RCC 7860 (cell line): Measurements from ENCODE around the gene EXT2.

Experiments
- DNase-seq: peaks from one replicate; pipeline ENCODE4 v3.0.0-alpha.2; 2015; ENCODE audit warnings: low spot score
- FAIRE-seq: peaks from 2 replicates; lab custom pipeline; 2012; peaks lifted over from hg19 to GRCh38; lab: Jason Lieb, UNC

Gene EXT2

GRCh38 chr11:44260081-44260480 is 164.6 kb downstream of the EXT2 start:
- DNase-seq (no peak), FAIRE-seq (no peak)

DNA sequence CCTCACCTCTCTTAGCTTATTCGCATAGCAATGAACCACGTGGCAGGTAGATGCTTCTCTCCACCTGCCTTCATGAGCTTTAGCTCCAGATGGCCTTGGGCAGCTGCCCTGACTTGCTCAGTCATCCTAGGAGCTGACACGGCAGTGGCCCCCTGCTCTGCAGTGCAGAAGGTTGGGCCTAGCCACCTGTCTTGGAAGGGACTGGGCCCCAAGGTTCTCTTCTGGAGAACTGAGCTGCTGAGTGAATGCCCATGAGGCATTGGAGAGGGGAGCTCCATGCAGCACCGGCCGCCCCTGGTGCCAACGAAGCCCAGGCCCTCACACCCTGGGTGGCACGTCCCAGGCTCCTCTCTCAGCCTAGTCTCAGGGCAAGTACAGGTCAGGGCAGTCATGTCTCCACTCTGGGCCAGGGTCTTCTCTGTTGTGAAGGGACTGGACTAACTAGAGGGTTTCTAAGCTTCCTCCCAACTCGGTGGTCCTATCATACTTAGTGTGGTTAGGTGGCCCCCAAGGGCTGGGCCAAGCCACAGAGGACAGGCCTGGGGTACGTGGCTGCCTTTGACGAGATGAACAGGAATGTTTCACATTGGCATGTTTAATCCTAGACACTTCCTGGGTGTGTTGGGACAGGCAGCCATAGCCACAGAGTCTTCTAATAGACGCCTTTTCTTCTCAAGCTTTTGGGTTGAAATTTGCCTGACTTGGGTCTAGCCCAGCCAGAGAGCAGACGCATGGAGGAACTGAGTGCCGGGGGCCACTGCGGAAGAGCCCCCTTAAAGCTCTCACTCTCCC is 166.5 kb downstream of the EXT2 start:
- DNase-seq (no peak), FAIRE-seq (no peak)

DNA sequence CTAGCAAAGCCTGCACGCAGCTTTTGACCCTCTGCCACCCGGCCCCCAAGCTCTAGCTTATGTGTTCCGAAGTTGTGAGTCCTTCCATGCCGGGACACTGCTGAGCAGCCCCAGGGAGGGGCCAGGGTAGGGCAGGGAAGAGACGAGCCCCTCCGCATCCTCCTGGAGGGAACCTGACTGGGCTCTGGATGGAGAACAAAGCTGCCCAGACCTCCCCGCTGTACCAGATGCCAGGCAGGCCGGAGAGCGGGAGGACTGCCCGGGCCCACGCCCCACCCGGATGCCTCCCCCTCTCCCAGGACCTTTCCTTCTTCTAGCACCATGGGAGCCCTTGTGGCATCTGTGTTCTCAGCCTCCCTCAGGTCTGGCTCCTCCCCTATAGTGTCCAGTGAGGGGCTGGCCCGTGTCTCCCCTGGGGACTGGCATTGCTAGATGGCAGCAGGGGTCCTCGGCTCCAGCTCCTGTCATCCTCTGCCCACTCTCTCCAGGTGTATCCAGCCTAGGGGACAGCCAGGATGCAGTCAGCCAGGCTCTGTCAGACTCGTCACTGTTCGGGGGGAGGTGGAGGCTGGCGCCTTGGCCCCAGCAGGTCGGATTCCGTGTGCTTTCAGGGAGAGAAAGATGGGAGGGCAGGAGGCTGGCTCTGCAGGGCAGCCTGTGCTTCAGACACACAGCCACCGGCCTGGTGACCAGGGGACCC is 168.4 kb downstream of the EXT2 start:
- FAIRE-seq, result no peak
- no peak for DNase-seq

GRCh38 chr11:44264438-44264749 is 168.9 kb downstream of the EXT2 start:
- FAIRE-seq (no peak), DNase-seq (no peak)

DNA sequence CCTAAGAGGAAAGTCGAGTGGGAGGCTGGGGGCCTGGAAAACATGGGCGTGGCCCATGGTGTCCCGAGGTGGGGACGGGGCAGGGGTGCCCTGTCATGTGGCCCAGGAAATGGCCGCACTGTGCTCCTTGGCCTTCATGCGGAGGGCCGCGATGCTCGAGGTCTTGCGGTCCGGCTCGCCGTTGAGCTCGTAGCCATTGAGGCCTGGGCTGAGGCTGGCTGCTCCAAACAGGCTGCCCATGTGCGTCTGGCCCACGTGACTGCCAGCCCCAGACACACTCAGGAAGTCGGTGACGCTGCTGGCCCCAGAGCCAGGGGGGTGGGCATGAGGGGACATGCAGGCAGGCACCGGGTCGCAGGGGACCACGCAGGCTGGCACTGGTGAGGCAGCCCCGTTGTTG is 169.3 kb downstream of the EXT2 start:
- FAIRE-seq, result no peak

GRCh38 chr11:44266056-44266780 is 170.7 kb downstream of the EXT2 start:
- FAIRE-seq (no peak), DNase-seq (no peak)

More for the DNA sequence above, 169.3 kb downstream of the EXT2 start:
- no peak for DNase-seq

DNA sequence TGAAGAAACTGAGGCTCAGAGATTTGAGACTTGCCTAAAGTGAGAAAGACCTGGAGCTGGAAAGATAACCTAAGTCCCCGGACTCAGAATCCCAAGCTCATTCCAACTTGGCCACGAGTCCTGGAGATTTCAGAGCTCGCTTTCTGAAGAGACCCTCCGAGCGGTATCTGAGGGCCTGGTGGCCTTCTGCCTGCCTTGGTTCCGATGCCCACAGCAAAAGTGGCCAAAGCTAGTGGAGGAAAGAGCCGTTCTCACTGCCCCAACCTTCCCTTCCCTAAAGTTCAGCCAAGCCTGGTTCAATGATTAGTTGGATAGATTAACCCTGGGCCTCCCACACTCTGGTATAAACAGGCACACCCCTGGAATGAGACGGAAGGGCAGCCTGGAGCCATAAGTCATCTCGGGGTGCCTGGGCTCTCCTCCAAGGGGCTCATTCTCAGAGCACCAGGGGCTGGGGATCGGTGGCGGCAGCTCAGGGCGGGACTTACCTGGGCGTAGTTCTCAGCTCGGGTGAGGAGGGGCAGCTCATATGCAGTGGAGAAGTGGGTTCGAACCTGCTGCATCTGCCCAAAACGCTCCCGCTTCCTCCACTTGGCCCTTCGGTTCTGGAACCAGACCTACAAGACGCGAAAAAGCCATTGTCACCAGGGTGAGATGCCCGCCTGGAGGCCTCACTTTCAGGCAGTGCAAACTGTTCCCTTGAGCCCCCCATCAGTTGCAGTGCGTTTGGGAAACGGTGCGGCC is 171.7 kb downstream of the EXT2 start:
- no peak for DNase-seq
- FAIRE-seq, result no peak

GRCh38 chr11:44267750-44268613 is 172.5 kb downstream of the EXT2 start:
- no peak for FAIRE-seq
- DNase-seq, result no peak

- no peak for FAIRE-seq
- DNase-seq, result no peak
Measured at GRCh38 chr11:44268614-44269080, 173.2 kb downstream of the EXT2 start.

DNA sequence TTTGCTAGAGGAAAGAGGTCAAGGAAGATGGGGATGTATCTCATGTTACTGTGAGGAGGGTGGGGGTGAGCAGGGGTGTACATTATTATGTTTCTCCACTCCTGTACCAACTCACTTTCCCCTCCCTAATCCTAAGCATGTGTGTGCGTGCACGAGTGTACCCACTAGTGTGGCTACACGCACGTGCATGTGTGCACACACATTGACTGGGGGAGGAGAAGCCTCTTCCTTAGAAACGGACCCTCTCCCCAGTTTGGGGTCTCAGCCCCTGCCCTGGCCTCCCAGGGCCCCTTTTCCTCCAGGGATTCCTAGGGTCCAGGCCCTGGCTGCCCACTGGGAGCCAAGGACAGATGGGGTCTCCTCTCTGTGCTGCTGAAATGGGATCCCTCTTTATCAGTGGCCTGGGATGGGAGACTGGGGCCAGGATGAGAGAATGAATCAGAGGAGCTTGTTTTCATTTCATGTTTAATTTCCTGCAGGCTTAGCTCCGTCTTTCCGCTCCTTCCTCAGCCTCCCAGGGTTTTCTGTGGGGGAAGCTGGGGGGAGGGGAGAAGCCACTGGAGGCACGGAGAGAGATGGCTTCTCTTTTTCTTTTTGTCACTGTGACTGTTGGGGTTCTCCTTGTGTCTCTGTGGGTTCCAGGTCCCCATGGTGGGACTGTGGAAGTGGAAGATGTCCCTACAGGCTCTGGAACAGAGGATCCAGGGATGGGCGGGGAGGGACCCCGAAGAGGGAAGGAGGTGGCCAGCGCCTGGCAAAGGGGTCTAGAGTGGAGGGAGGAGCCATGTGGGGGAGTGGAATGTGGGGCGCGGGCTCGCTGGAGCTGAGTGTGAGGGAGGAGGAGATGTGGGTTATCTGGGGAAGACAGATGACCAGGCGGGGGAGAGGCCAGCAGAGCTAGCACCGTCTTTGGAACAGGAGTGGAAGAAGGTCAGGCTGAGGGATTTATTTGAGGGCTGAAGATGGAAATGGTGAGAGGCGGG is 174.2 kb downstream of the EXT2 start:
- no peak for FAIRE-seq
- no peak for DNase-seq

DNA sequence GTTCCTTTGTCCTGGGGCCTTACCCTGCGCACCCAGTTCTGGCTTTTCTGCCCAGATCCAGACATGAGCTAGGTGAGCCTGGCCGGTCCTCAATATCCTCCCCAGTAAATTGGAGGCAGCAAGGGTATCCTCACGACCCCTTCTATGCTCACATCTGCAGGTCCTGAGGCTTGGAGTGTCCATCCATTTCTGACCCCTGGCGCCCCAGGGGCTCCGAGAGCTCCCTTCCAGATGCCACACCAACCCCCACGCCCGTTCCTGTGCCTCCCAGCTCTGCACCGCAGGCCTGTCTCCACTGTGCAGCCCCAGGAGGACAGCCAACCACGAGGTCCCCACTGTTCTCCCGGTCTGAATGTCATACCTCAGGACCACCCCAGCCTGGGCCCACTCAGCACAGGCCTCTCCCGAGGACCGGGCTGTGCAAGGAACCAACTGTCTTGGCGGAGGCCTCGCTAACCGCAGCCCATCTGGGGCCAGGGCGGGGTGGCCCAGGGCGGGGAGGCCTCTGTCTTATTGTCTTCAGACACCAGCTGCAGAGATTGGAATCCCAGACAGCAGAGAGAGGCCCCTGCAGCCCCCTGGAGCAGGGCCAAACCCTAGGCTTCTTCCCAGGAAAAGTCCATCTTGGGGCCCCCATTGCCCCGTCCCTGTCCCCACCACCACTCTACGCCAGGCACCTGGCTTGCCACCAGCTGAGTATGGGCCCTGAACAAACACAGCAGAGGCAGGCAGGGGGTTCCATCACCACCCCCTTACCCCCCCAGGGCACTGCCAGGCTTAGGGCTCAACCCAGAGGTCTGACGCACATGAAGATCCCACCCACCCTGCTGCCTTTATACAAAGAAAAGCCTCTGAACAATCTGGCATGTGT is 175.2 kb downstream of the EXT2 start:
- DNase-seq, result no peak

DNA sequence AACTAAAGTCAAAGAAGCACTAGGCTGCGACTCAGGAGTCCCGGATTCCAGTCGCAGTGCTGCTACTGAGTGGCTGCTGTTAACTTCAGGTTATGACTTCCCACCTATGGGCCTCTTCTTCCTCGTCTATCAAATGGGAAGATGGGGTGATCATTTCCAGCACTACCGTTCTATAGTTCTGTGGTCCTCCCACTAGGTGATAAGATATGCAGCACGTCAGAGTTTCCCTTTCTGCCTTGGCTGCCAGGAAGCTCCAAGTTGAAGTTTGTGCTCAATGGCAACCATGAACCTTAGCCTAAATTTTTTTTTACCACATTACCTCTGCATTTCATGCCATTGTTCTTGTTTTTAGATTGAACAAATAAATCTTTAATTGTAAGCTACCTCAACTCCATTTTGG is 175.8 kb downstream of the EXT2 start:
- no peak for DNase-seq
- no peak for FAIRE-seq

More for the DNA sequence above, 175.2 kb downstream of the EXT2 start:
- no peak for FAIRE-seq

GRCh38 chr11:44274404-44274803 is 178.9 kb downstream of the EXT2 start:
- no peak for FAIRE-seq
- DNase-seq, result no peak

DNA sequence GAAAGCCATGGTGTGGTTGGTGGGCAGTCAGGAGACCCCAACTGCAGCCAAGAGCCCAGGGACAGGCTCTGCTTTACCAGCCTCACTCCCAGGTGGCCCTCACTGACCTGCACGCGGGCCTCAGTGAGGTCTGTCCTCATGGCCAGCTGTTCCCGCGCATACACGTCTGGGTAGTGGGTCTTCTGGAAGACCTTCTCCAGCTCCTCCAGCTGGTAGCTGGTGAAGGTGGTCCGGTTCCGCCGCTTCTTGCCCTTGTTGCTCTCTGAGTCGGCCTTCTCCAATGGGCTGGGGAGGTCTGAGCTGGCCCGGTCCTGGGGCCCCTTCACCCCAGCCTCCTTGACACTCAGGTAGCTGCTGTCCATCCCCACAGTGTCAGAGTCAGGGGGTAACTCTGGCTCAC is 179.8 kb downstream of the EXT2 start:
- DNase-seq (no peak), FAIRE-seq (no peak)

GRCh38 chr11:44275961-44276550 is 180.6 kb downstream of the EXT2 start:
- no peak for FAIRE-seq
- no peak for DNase-seq

DNA sequence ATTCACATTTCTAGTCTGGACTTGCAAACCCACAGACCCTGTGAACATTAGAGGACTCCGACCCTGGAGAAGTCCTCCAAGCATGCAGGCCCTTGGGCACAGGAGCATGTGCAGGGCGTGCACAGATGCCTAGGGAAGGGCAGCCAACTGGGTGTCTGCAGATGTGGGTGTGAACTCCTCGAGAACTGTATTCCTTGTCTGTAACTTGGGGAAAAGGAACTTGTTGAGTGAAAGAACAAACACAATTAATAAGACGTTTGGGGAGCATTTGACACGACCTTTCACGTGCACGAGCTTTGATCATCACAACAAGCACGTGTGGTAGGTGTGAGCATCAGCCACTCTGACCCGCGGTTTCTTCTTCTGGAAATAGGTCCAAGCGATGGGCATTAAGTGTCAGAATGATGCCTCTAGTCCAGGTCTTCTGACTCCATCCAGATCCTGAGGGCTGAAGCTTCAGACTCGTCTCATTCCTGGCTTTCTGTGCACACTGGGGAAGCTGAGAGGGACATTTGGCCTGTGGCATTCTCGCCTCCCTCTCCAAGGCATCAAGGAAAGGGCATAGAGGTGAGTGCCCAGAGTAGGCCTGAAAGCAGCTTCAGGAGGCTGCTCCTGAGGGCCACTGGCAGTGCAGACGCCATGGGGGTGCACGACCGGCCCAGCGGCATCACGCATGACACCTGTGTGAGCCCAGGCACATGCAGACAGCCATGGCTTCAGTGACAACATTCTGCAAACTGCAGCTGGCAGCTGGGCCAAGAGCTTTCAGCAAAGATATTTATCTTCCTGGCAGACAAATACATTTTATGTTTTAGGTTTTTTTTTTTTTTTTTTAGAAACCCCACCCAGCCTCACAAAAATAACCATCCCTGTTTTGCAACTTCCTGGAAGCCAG is 182.0 kb downstream of the EXT2 start:
- no peak for FAIRE-seq
- no peak for DNase-seq

- no peak for FAIRE-seq
- DNase-seq, result no peak
Measured at GRCh38 chr11:44279483-44279882, 184.0 kb downstream of the EXT2 start.
